SKM-1 (cell line): ENCODE results near the gene MCU.
"Not testable (repeated sequence)": the region's sequence is repeated elsewhere in the genome, so short reads cannot be mapped to it uniquely, and the experiment has no call there.

ENCODE experiments used
- DNase-seq: peaks from one replicate; lab custom pipeline; 2025; ENCODE audit not compliant: unreplicated experiment; lab: John Stamatoyannopoulos, UW

MCU gene, protein sequence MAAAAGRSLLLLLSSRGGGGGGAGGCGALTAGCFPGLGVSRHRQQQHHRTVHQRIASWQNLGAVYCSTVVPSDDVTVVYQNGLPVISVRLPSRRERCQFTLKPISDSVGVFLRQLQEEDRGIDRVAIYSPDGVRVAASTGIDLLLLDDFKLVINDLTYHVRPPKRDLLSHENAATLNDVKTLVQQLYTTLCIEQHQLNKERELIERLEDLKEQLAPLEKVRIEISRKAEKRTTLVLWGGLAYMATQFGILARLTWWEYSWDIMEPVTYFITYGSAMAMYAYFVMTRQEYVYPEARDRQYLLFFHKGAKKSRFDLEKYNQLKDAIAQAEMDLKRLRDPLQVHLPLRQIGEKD

GRCh38 chr10:72691863-72692743 lies at the start of gene MCU:
MCU (plus strand) TSS chr10:72692143; CDS start chr10:72692152, 9 bp downstream.
- peak; percentile 95 for DNase-seq

GRCh38 chr10:72642318-72642717 lies 49.6 kb upstream of the MCU start:
- no peak for DNase-seq

DNA sequence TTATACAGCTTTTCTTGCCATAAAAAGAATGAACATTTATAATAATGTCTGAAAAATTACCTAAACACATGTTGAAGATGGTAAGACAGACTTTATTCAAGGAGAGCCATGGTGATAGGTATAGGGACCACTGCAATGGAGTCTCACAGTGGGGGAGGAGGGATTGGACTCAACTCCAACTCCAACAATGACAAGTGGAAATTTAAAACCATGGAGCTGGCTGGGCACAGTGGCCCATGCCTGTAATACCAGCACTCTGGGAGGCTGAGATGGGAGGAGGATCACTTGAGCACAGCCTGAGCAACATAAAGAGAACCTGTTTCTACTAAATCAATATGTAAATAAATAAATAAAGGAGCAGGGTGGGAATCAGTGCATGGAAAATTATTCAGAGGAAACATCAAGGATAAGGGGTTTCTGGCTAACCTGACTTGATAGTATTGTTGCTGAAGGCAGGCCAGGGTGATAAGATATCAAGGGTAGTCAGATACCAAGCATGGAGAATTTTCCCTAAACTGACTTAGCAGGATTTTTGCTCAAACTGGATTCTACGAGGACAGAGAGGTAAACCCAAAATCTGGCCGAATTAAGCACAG lies 46.6 kb upstream of the MCU start:
- DNase-seq = no peak

DNA sequence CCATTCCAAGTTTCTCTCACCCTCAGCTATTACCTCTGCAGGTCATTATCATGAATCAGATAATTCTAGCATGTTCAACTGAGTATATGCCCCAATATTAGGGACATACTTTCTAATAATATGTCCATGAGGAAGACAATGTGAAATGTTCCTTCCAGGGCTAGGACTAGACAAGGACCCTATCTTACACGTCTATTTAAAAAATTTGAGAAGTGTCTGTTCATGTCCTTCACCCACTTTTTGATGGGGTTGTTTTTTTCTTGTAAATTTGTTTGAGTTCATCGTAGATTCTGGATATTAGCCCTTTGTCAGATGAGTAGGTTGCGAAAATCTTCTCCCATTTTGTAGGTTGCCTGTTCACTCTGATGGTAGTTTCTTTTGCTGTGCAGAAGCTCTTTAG lies 45.0 kb upstream of the MCU start:
- not testable (repeated sequence) for DNase-seq

DNA sequence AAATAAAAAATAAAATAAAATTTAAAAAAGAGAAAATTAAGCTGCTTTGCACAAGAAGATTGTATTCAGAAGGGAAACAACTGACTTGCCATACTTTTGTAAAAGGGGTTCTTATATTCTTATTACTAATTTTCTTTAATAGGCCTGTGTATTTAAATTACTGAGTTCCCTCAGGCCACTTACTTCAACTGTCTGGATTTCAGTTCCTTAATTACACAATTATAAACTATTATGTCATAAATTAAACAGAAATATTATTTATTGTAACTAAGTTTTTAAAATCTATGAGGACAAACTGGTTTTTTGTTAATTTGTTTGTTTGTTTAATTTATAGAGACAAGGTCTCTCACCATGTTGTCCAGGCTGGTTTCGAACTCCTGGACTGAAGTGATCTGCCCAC lies 43.6 kb upstream of the MCU start:
- DNase-seq = no peak

GRCh38 chr10:72649291-72649690 lies 42.7 kb upstream of the MCU start:
- DNase-seq = no peak

DNA sequence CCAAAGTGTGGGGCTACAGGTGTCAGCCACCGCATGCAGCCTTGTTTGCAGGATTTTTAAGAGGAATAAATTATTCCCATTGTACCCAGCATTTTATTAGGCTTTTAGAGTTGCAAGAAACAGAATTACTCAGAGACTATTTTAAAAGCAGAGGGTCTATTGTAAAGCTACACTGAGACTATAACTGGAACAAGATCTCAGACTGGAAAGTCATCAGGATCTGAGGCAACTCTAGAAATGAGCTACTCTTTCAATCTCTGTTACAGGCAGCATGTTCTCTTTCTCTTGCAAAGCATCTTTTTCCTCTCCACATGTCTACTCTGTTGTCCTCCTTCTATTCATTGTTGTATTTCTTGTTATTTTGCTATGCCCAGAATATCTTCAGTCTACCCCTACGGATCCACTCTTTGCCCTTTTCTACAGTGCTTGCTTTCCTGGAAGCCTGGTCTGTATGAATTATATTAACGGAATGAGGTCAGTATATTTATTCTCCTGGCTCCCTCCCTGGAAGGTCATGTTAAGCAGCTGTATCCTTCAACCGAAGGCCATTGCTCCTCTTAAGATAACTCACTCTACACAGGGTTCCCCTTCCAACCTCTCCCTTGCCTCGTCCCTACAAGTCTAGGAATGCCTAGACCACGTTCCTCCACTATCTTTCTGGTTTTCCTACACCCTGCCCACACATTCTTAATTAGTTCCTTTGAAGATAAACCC lies 38.4 kb upstream of the MCU start:
- DNase-seq = no peak

DNA sequence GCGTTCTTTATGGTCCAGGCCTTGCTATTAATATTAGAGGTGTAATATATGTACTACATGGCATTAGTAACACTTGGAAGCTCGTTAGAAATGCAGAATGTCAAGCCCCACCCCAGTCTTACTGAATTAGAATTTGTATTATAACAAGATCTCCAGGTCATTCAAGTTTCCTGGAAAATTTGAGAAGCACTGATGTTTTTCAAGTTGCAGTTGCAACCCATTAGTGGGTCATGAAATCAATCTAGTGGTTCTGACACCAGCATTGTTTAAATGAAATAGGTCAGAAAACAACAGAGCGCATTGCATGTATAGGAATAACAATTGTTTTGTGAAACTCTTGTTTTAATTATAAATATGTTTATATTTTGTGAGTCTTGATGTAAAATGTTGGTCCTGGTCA lies 37.2 kb upstream of the MCU start:
- no peak for DNase-seq

DNA sequence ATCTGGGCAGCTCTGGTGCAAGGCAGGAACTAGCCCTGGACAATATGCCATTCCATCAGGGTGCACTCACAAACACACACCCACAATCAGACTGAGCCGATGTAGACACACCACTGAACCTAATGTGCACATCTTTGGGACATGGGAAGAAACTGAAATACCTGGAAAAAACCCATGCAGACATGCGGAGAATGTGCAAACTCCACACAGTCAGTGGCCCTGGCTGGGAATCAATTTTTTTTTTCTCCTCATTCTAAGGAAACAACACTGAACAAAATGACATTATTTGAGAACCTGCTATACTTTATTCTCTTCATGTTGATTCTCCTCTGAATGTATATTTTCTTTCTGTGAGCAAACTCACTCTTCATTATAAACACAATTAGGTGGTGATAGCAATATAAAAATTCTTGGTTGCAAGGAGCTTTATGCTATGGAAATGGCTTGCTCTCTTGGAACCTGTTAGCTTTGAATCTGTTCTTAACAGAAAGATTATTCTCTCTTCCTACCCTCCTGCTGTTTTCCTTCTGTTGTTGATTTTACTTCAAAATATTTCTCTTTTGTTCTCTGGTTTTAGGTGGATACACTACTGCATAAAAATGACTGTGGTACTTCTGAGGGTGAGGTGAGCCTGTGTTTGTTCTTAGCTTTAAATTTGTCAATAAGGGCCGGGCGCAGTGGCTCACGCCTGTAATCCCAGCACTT lies 33.1 kb upstream of the MCU start:
- DNase-seq = no peak

GRCh38 chr10:72659694-72660093 lies 32.2 kb upstream of the MCU start:
- DNase-seq = no peak

DNA sequence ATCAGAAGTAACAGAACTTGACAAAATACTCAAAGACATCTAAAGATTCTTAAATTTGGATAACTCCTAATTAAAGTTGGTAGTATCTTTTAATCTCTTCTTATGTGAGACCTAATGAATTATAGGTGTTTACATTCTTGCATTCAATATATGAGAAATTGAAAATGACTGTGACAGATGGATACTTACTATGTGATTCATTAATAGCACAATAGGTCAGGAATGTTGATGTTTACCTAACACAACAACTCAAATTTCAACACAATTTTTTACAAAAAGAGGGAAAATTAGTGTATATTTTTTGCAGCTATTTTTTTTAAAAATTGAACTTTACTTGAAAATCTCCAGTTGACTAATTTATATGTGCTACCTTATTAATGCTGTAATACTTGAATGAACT lies 31.7 kb upstream of the MCU start:
- DNase-seq = no peak

DNA sequence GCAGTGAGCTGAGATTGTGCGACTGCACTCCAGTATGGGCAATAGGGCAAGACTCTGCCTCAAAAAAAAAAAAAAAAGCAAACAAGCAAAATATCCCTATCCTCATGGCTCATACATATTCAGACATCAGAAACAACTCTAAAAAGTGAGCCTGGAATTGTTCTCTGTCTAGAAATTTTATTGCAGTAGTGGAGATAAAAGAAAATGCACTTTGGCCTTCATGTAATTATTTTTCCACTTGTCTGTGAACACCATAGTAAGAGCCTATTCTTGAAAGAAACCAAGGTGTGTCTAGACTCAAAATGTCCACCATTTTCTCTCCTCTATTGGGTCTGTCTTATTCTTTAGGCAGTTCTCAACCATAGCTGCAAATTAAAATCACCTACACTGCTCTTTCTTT lies 30.5 kb upstream of the MCU start:
- DNase-seq = no peak

GRCh38 chr10:72663971-72664370 lies 28.0 kb upstream of the MCU start:
- no peak for DNase-seq

- DNase-seq = no peak
These were observed 26.0 kb upstream of the MCU start for GRCh38 chr10:72665925-72666324.

- no peak for DNase-seq
These were observed 24.6 kb upstream of the MCU start for GRCh38 chr10:72667207-72667864.

GRCh38 chr10:72673280-72673679 lies 18.7 kb upstream of the MCU start:
- no peak for DNase-seq

DNA sequence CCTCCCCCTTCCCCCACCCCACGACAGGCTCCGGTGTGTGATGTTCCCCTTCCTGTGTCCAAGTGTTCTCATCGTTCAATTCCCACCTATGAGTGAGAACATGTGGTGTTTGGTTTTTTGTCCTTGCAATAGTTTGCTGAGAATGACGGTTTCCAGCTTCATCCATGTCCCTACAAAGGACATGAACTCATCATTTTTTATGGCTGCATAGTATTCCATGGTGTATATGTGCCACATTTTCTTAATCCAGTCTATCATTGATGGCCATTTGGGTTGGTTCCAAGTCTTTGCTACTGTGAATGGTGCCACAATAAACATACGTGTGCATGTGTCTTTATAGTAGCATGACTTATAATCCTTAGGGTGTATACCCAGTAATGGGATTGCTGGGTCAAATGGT lies 17.8 kb upstream of the MCU start:
- not testable (repeated sequence) for DNase-seq

DNA sequence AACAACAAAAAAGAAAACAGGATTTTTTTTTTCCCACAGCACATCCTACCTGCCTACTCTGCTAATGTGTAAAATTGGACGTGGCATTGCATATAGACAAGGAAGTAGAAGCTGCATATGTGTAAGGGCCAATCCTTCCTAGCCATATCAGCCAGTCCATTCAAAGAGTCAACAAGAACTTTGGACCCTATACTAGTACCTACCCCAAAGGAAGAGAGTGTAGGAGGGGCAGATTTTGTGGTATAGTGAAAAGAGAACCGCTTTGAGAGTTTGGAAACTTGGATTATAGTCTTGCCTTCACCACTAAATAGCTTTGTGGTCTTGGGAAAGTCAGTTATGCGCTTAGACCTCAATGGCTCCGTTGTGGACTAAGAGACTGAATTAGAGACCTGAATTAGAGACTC lies 12.1 kb upstream of the MCU start:
- no peak for DNase-seq

- no peak for DNase-seq
These were observed 9.3 kb upstream of the MCU start for GRCh38 chr10:72682638-72683037.

- no peak for DNase-seq
These were observed 6.5 kb upstream of the MCU start for GRCh38 chr10:72685264-72685921.
